Activated CD4-positive, alpha-beta T cell treated with anti-CD3 and anti-CD28 coated beads, Interleukin-2, amount 50 U/mL, for 4 hours (primary cell): ENCODE results near the gene ZNF2.

Source experiments
- DNase-seq, 2 experiments: peaks; one replicate each; pipeline ENCODE4 v3.0.0-alpha.2; 2020

The ZNF2 gene

DNA sequence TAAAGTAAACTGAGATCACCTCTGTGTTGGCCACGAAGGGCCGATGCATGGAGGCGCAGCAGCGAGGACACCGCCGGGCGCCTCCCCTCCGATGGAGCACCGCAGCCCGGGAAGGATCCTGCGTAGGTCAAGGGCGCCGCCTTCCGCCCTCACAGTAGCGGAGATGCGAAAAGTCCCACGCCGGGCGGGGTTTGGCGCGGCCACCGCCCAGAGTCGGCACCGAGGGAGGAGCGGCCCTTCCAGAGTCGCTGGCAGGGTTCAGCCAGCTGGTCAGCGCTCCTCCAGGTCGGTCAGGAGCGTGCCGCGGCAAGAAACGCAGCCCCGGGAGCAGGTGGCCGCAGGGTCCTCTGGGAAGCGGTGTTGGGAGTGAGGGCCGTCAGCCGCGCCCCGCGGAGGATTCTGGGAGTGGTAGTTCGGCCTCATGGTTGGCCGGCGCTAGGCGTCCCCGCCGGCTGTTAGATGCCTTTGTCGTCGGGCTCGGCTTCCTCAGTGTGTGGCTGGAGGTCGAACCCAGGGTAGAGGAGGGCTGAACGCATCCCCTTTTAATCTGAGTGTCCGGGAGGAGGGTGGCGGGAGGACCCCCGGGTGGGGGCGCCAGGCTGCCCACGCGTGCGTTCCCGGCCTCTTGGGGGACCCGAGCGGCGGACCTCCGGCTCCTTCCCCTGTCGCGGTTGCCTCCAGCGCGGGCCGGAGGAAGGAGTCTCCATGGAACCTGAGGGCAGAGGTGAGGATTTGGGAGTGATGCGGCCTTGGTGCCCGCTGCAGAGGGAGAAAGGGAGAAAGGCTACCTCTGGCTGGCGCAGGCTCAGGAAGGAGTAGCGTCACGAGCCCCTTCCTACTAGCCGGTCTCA, 41.7 kb downstream of the ZNF2 start, which contains the start of gene ZNF892:
Gene ZNF892, plus strand, starts transcription at position 411 of the 851 bp plus-strand sequence. Its CDS starts 295 bp downstream, at position 706.
- DNase-seq = peak; percentile 67 to 70

DNA sequence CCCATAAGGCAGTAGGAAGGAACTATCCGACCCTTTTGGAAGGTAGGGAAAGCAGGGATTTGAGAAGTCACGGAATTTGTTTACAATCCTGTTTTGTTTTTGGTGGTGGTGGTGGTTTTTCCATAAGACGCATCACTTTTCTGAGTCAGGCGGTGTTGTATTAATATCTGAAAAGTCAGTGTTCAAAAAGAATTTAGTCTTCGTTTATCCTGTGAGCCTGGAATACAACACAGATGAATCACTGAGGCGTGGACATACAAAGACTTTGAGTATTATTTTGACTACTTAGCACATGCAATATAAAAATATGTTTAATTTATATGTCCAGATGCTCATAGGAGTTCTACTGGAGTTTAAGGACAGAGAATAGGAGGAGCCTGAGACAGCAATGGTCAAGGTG, 42.5 kb downstream of the ZNF2 start:
- DNase-seq = no peak

DNA sequence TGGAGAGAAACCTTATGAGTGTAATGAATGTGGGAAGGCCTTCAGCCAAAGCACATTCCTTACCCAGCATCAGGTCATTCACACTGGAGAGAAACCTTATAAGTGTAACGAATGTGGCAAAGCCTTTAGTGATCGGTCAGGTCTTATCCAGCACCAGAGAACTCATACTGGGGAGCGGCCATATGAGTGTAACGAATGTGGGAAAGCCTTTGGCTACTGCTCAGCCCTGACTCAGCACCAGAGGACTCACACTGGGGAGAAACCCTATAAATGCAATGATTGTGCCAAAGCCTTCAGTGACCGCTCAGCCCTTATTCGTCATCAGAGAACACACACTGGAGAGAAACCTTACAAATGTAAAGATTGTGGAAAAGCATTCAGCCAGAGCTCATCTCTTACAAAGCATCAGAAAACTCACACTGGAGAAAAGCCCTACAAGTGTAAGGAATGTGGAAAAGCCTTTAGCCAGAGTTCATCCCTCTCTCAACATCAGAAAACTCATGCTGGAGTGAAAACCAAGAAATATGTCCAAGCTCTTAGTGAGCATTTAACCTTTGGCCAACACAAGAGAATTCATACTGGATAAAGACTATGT, 49.5 kb downstream of the ZNF2 start:
- DNase-seq = no peak

DNA sequence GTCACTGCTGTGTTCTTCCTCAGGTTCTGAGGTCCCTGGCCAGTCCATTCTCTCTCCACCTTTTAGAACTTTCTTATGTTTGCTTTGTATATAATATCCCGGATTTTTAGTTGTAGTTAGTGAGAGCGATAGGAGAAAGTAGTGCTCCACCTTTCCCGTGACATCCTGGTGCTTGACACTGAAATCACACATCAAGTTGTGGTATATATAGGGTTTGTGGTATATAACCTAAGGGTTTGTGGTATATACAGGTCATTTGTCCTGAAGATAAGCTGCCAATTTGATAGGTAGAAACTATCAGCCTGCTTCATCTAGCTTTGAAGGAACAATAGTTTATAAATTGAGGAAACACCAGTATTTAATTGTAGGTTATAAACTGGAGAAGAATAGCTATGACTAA, 54.8 kb downstream of the ZNF2 start:
- no peak for DNase-seq

DNA sequence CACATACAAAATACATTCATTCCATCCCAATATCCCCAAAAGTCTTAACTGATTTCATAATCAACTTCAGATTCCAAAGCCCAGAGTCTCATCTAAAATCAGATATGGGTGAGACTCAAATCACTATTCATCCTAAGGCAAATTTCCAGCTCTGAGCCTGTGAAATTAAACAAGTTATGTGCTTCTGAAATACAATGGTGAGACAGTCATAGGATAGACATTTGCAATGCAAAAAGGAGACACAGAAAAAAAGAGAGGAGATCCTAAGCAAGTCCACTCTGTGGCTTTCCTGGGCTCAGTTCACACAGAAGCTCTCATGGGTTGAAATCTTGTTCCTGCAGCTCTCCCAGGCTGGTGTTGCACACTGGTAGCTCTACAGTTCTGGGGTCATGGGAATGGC, 60.0 kb downstream of the ZNF2 start:
- DNase-seq = no peak

DNA sequence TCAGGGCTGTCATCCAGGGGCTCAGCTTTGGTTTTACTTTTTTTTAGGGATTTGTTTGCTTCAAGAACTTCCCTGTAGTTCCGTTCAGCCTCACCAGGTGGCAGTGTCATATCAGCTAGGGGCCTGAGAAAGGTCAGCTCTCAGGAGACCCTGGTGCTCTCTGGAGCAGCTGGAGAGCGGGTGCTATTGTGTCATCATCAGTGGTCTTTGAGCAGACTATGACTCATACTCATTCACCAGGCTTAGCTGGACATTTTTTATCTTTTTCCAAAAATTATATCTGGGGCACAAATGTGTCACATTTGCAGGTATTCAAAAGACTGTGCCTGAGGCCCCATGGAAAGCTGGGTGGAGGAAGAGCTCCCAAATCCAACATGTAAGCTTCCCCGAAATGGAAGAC, 66.1 kb downstream of the ZNF2 start:
- DNase-seq = no peak

DNA sequence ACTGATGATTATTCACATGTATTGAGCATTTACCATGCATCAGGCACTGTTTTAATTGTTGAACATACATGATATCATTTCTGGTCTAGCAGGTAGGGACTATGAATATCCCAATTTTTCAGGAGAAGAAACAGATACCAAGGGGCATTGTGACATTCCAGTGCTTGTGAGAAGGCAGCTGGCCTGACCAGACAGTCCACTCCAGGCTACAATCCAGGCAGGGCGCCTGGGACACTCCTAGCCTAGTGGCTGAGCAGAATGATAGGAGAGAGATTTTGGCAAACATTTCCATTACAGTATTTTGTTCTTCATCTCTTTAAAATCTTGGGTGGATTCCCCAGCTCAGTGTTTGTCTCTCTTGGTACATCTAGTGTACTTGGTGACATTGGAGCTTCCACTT, 66.6 kb downstream of the ZNF2 start:
- no peak for DNase-seq
